ENCODE measurements around the gene DAB1. TPM values are rescaled to one million over a fixed set of nuclear protein-coding genes. Genes with fewer than 3 reads are reported as not detected.

Gene DAB1
- total RNA-seq, 1 donor from 2014 or later = 0.27 TPM

- no peak for DNase-seq (ENCODE audit: extremely low spot score, unreplicated experiment)
- peaks cover 16% of the 10 kb centered on the region for H3K9me3 Mint-ChIP-seq (ENCODE audit: unreplicated experiment)
- H3K4me1 Mint-ChIP-seq (ENCODE audit: unreplicated experiment) = no peaks in the 10 kb centered on the region
- peaks cover 20% of the 10 kb centered on the region for H3K27me3 Mint-ChIP-seq (ENCODE audit: unreplicated experiment)
- no peaks in the 10 kb centered on the region for H3K36me3 Mint-ChIP-seq (ENCODE audit: unreplicated experiment)
- TF ChIP-seq, protein P1, sequence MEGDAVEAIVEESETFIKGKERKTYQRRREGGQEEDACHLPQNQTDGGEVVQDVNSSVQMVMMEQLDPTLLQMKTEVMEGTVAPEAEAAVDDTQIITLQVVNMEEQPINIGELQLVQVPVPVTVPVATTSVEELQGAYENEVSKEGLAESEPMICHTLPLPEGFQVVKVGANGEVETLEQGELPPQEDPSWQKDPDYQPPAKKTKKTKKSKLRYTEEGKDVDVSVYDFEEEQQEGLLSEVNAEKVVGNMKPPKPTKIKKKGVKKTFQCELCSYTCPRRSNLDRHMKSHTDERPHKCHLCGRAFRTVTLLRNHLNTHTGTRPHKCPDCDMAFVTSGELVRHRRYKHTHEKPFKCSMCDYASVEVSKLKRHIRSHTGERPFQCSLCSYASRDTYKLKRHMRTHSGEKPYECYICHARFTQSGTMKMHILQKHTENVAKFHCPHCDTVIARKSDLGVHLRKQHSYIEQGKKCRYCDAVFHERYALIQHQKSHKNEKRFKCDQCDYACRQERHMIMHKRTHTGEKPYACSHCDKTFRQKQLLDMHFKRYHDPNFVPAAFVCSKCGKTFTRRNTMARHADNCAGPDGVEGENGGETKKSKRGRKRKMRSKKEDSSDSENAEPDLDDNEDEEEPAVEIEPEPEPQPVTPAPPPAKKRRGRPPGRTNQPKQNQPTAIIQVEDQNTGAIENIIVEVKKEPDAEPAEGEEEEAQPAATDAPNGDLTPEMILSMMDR (IDR thresholded peaks at IDR 0.05) = no peak
- no peak overlapping the region for H3K27ac Mint-ChIP-seq (ENCODE audit: unreplicated experiment)
- H3K4me3 Mint-ChIP-seq (ENCODE audit: unreplicated experiment) = no peak overlapping the region
Measured at GRCh38 chr1:57361516-57361915, 62.3 kb downstream of the DAB1 start.

GRCh38 chr1:57360846-57361407, 62.9 kb downstream of the DAB1 start:
- Mint-ChIP-seq H3K4me1 (ENCODE audit: unreplicated experiment) (no peaks in the 10 kb centered on the region), H3K9me3 (ENCODE audit: unreplicated experiment) (peaks cover 16% of the 10 kb centered on the region), H3K27ac (ENCODE audit: unreplicated experiment) (no peak overlapping the region), H3K36me3 (ENCODE audit: unreplicated experiment) (no peaks in the 10 kb centered on the region), H3K4me3 (ENCODE audit: unreplicated experiment) (no peak overlapping the region), H3K27me3 (ENCODE audit: unreplicated experiment) (peaks cover 20% of the 10 kb centered on the region)
- DNase-seq (ENCODE audit: extremely low spot score, unreplicated experiment) = no peak
- TF ChIP-seq, protein P1 (IDR thresholded peaks at IDR 0.05) = no peak

GRCh38 chr1:57357462-57357861, 66.4 kb downstream of the DAB1 start:
- no peak overlapping the region for H3K4me3 Mint-ChIP-seq (ENCODE audit: unreplicated experiment)
- H3K27me3 Mint-ChIP-seq (ENCODE audit: unreplicated experiment) = peaks cover 14% of the 10 kb centered on the region
- peaks cover 16% of the 10 kb centered on the region for H3K9me3 Mint-ChIP-seq (ENCODE audit: unreplicated experiment)
- TF ChIP-seq, protein P1 (IDR thresholded peaks at IDR 0.05) = no peak
- no peaks in the 10 kb centered on the region for H3K36me3 Mint-ChIP-seq (ENCODE audit: unreplicated experiment)
- no peaks in the 10 kb centered on the region for H3K4me1 Mint-ChIP-seq (ENCODE audit: unreplicated experiment)
- no peak overlapping the region for H3K27ac Mint-ChIP-seq (ENCODE audit: unreplicated experiment)
- no peak for DNase-seq (ENCODE audit: extremely low spot score, unreplicated experiment)

DNA sequence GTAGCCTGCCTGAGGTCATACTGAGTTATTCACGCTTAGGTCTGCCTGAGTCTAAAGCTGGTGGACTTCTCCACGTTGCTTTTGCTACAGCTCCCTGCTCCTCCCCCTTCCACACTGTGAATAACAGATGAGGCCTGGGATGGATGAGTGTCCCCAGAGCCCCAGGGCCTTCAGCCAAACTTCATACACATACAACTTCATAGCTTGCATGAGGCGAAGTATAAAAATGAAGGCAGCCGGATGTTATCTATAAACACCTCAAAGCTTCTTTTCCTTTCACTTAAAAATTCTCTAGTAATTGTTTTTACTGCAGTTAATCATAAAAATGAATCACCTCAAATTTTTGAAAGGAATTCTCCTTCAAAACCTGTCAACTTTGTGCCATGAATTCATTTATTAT, 70.2 kb downstream of the DAB1 start:
- TF ChIP-seq, protein P1 (IDR thresholded peaks at IDR 0.05) = no peak
- Mint-ChIP-seq H3K27me3 (ENCODE audit: unreplicated experiment) (peaks cover 12% of the 10 kb centered on the region), H3K27ac (ENCODE audit: unreplicated experiment) (no peak overlapping the region), H3K36me3 (ENCODE audit: unreplicated experiment) (no peaks in the 10 kb centered on the region), H3K9me3 (ENCODE audit: unreplicated experiment) (peaks cover 6% of the 10 kb centered on the region), H3K4me3 (ENCODE audit: unreplicated experiment) (no peak overlapping the region), H3K4me1 (ENCODE audit: unreplicated experiment) (no peaks in the 10 kb centered on the region)
- DNase-seq (ENCODE audit: extremely low spot score, unreplicated experiment) = no peak

DNA sequence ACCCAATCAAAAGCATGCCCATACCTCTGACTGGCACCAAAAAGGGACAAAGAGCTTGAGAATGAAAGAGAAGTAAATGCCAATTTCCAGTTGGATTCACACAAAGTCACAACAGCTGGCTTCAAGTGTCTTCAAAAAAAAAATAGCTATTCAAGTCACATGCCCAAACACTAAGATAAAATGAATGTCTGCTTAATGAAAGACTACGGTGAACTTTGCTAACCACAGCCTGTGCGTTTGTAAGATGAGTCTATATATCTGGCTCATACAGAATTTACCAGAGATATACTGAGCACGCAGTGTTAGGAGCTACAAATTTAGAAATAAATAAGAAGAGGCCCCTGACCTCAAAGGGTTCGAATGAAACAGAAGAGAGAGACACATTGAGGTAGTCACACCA, 73.2 kb downstream of the DAB1 start:
- TF ChIP-seq, protein P1 (IDR thresholded peaks at IDR 0.05) = no peak
- no peaks in the 10 kb centered on the region for H3K4me1 Mint-ChIP-seq (ENCODE audit: unreplicated experiment)

More for the DNA sequence above, 73.2 kb downstream of the DAB1 start:
- H3K27me3 Mint-ChIP-seq (ENCODE audit: unreplicated experiment) = peaks cover 19% of the 10 kb centered on the region
- H3K27ac Mint-ChIP-seq (ENCODE audit: unreplicated experiment) = no peak overlapping the region
- no peaks in the 10 kb centered on the region for H3K9me3 Mint-ChIP-seq (ENCODE audit: unreplicated experiment)
- H3K36me3 Mint-ChIP-seq (ENCODE audit: unreplicated experiment) = no peaks in the 10 kb centered on the region
- H3K4me3 Mint-ChIP-seq (ENCODE audit: unreplicated experiment) = no peak overlapping the region
- no peak for DNase-seq (ENCODE audit: extremely low spot score, unreplicated experiment)

Measured in osteocyte (in vitro differentiated cells).